GM21717 (cell line): ENCODE measurements around the gene TRMT11.
"Not testable (repeated sequence)": the region's sequence is repeated elsewhere in the genome, so short reads cannot be mapped to it uniquely, and the experiment has no call there.

Experiments
- ATAC-seq: cut with Tn5 transposase; IDR thresholded peaks from one replicate; pipeline ENCODE4 v1.9.1; 2021; ENCODE audit warnings: mild to moderate bottlenecking, moderate library complexity; ENCODE audit not compliant: unreplicated experiment

The TRMT11 gene

DNA sequence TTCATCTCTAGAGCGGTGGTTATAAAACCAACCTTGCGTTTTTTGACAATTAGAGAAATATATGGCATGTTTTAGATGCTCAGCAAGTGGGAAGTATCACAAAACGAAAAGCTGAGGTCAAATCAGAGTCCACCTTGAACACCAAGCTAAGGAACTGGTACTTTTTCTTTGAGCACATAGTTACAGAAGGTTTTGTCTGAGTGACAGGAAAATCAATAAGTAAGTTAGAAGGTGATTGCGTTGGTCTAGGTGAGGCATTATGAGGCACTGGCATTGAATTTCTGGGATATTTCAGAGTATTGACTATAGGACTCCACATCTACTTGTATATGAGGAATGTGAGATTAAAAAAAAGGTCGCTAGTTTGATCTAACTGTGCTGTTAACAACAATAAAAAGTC lies 30.4 kb upstream of the TRMT11 start:
- ATAC-seq: no peak

GRCh38 chr6:125956506-125957390 lies 29.6 kb upstream of the TRMT11 start, which contains the start of gene HINT3:
Gene HINT3 (plus strand): TSS chr6:125956770. CDS start chr6:125956978, 208 bp downstream.
- peak; percentile 94 for ATAC-seq

DNA sequence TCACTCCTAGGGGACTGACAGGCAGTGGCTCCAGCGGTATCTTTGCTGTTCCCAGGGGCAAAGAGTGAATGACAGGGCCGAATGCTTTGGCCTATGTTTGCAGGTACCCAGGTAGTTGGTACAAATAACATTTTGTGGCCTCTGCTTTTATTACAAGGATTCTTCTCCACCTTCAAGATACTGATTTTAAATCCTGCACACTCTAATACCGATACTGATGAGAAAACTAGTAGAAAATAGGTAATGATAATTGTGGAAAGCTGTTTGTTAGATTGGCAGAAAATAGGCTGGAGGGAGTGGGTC lies 29.0 kb upstream of the TRMT11 start:
- ATAC-seq: no peak

DNA sequence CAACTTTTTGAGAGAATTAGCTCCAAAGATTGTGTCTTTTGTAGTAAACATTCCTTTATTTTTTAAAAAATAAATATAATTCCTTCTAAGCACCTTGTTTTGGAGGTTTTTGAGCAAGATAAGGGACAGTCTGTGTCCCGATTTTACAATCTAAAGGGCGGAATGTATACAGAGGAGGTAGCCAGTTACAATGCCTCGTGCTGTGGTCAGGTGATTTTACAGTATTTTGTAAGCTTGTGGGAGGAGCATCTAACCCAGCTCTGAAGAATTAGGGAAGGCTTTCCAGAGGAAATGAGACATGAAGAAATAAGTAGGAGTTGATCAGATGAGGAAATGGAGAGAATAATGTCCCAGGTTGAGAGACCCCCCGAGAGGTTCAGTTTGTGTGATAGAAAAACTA lies 28.5 kb upstream of the TRMT11 start:
- ATAC-seq: no peak

GRCh38 chr6:125959041-125959440 lies 27.3 kb upstream of the TRMT11 start:
- ATAC-seq: no peak

GRCh38 chr6:125961117-125961516 lies 25.2 kb upstream of the TRMT11 start:
- no peak for ATAC-seq

GRCh38 chr6:125962900-125963497 lies 23.3 kb upstream of the TRMT11 start:
- ATAC-seq: no peak

GRCh38 chr6:125963817-125964216 lies 22.5 kb upstream of the TRMT11 start:
- ATAC-seq: no peak

DNA sequence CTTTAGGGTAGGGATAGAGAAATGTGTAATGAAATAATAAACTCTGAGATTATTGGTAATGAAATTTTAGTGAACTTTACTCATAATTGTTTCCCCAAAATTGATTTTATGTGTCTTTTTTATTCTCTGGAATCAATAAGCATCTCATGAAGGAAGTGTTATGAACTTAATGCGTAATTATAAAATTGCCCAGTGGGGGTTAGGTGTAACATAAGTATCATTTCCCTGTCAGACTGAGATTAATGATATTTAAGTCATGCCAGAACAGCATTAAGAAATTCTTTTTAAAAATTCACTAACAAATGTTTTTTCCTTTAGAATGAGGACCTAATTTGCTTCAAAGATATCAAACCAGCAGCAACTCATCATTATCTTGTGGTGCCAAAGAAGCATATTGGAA lies 19.8 kb upstream of the TRMT11 start:
- no peak for ATAC-seq

- ATAC-seq: no peak
Observed at GRCh38 chr6:125968493-125968892, 17.8 kb upstream of the TRMT11 start.

GRCh38 chr6:125970760-125971159 lies 15.6 kb upstream of the TRMT11 start:
- no peak for ATAC-seq

DNA sequence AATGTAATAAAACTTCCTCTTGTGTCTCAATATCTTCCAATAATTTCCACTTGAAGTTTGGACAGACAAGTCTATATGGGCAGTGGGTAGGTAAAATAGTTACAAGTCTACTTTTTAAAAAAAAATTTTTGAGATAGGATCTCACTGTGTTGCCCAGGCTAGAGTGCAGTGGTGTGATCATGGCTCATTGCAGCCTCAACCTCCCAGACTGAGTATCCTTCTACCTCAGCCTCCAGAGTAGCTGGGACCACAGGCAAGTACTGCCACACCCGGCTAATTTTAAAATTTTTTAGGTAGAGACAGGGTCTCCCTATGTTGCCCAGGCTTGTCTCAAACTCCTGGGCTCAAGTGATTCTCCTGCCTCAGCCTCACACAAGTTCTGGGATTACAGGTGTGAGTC lies 13.9 kb upstream of the TRMT11 start:
- ATAC-seq: not testable (repeated sequence)

GRCh38 chr6:125974214-125974866 lies 12.0 kb upstream of the TRMT11 start:
- ATAC-seq: peak; percentile 90

GRCh38 chr6:125979101-125979500 lies 7.2 kb upstream of the TRMT11 start:
- ATAC-seq: no peak

- no peak for ATAC-seq
Observed at GRCh38 chr6:125981571-125982185, 4.7 kb upstream of the TRMT11 start.

DNA sequence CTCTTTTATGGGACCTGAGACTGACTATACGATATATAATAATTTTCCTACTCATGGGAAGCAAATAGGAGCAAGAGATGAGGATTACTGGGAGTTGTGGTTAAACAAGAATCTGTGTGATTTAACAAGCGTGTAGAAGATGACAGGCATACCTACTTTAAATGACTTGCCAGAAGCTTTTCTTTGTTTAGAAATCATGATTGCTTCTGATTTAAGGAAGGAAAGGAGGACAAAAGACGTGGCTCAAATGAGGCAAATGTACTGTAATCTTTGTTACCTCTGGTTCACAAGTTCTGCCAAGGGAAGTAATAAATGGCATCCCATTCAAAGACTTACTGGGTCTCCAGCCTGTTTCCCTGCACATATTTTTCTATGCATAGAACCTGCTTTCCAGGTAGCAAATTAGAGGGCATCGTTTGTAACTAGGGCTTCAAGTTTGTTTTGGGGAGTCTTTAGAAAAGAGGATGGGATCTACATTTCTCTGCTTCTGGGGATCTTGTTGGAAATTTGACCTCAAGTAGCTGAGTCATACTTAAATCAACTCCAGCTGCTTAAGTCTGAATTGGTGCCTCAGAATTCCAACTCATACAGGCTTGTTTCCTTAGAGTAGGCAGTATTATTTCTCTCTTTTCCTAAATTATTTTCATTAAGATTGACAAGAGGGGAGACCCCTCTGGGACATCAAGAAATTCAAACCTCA lies 2.9 kb upstream of the TRMT11 start:
- no peak for ATAC-seq

DNA sequence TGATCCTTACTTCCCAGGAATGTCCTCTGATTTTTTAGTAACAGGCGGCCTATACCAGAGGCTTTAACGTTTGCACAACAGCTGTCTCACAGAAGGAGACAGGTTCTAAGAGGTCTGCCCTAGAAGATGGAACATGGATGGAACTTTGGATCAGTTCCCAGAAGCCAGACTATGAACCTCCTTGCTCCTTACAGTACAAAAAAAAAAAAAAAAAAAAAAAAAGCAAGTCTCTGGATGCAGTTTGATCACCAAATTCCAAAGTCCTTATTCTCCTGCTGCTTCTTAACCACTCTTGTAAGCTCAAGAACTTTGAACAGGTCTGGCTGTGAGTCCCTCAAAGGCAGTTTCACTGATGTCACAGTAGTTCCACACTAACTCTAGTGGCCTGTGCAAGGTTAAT lies 2.0 kb upstream of the TRMT11 start:
- no peak for ATAC-seq

GRCh38 chr6:125985522-125985921 lies 818 bp upstream of the TRMT11 start:
- ATAC-seq: no peak

DNA sequence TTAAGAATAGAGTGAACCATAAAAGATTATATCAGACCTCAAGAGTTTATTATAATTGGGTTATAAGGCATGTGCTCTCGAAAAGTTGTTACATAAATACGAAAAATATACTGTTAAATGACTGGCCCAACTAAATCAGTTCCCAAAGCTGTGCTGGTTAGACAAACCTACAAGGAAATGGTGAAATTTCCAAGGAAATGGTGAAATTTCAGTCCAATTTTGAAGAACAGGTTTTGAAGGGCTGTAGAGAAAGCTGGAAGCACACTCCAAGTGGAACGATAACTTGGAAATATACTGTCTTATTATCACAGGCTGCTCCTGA lies 400 bp upstream of the TRMT11 start:
- no peak for ATAC-seq

- peak; percentile 42 for ATAC-seq
Observed at GRCh38 chr6:125987026-125987617, 782 bp downstream of the TRMT11 start.

DNA sequence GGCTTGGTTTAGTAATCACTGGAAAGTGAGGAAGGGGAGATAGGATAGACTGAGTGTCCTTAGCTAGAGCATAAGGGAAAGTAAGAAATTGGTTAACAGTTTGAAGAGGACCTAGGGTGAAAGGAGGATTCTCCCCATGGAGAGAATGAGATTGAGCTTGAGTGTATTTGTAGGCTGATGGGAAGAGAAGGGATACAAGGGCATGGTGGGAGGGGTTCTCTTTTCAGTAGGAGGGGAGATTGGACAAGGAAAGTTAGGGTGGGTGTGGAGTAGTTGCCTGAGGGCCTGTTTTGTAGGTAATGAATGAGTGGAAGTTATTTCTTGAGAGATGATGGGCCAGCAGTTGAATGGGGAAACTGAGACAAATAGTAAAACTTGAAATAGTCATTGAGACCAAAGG lies 1.9 kb downstream of the TRMT11 start:
- no peak for ATAC-seq
